HUES64 (cell line): ENCODE measurements around the gene CFL2.

ENCODE experiments used
- H3K27ac ChIP-seq: 2 replicates; pipeline ENCODE4 v1.7.0; 2013; ENCODE audit warnings: low read depth, low read length, inconsistent platforms
- H3K27me3 ChIP-seq: 2 replicates; pipeline ENCODE4 v1.6.1; 2013; ENCODE audit warnings: mild to moderate bottlenecking, low read length; ENCODE audit not compliant: insufficient read depth
- H3K36me3 ChIP-seq: 2 replicates; pipeline ENCODE4 v1.6.1; 2013; ENCODE audit warnings: mild to moderate bottlenecking, low read length; ENCODE audit not compliant: insufficient read depth
- H3K4me1 ChIP-seq: 2 replicates; pipeline ENCODE4 v1.6.1; 2013; ENCODE audit warnings: mild to moderate bottlenecking, low read length, moderate library complexity; ENCODE audit not compliant: insufficient read depth
- H3K4me3 ChIP-seq: 2 replicates; pipeline ENCODE4 v1.5.1; 2013; ENCODE audit warnings: mild to moderate bottlenecking, low read length, moderate library complexity
- H3K9ac ChIP-seq: 2 replicates; pipeline ENCODE4 v1.6.1; 2013; ENCODE audit warnings: mild to moderate bottlenecking, low read depth, low read length
- H3K9me3 ChIP-seq: 2 replicates; pipeline ENCODE4 v1.6.1; 2013; ENCODE audit warnings: low read depth, low read length; ENCODE audit not compliant: insufficient read depth
- WGBS: fragments of 150-250, 120-280 bp; methylation state at CpG from one replicate; pipeline ENCODE4 v1.1.7; 2013; ENCODE audit warnings: missing lambda C conversion rate; 5-methylcytosine and 5-hydroxymethylcytosine counted together

The CFL2 gene

DNA sequence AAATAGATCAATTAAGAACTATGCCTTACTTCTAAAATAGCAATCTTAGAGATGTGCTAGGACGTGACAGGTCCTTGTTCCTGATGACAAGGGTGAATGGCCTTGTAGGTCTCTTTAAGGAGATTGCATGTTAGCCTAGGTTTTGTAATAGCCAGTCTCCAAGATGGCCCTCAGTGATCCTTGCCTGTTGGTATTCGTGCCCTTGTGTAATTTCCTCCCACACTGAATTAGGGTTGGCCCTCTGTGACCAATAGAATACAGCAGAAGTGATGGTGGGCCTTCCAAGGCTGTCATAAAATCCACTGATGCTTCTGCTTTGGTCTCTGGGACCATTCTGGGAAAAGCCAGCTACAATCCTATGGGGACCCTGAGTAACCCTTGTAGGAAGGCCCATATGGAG, 46.3 kb downstream of the CFL2 start:
- Histone ChIP-seq H3K4me1 (no peaks in the 10 kb centered on the region), H3K9me3 (no peaks in the 10 kb centered on the region), H3K36me3 (no peaks in the 10 kb centered on the region), H3K27ac (no peak overlapping the region), H3K27me3 (no peaks in the 10 kb centered on the region), H3K4me3 (no peak overlapping the region), H3K9ac (no peak overlapping the region)
- WGBS: 88% methylated on average over 2 of the region's 2 CpGs

DNA sequence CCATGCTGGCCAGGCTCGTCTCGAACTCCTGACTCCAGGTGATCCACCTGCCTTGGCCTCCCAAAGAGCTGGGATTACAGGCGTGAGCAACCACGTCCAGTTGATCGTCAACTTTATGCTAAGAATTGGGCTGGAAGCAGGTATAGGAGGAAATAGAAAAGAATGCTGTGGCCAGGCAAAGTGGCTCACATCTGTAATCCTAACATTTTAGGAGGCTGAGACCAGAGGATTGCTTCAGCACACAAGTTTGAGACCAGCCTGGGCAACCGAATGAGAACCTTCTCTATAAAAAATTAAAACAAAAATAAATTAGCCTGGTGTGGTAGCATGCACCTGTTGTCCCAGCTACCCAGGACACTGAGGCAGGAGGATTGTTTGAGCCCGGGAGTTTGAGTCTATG, 47.4 kb downstream of the CFL2 start:
- Histone ChIP-seq H3K27me3 (no peaks in the 10 kb centered on the region), H3K4me3 (no peak overlapping the region), H3K9ac (no peak overlapping the region), H3K27ac (no peak overlapping the region), H3K4me1 (no peaks in the 10 kb centered on the region), H3K36me3 (no peaks in the 10 kb centered on the region), H3K9me3 (no peaks in the 10 kb centered on the region)
- 91% methylated on average over 6 of the region's 7 CpGs for WGBS

DNA sequence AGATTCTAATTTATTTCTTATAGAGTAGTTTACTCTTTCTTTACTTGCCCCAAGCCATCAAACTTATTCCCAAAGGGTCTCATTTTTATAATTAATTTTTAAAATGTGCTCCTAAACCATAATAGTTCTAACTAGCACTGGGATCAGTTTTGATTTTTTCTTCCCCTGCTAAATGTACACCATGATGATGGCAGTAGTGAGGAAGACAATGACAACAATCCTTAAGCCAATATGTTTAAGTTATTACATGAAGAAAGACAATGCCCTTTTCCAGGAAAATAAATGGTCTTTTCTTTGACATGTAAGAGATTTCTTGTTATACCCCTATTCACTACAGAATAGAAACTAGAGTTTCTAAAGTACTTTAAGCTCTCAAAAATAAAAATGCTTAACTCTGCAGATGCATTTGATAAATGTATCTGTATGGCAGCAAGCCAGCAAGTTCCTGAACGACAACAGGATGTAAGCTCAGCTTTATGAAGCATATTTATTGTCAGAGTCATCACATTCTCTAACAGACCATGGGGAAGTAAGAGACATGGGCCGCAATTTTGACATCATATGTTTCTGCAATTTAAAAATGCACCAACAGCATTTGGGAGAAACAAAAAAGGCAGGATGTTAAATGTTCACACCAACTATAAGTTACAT, 48.5 kb downstream of the CFL2 start:
- H3K4me3 ChIP-seq: no peak overlapping the region
- H3K27me3 ChIP-seq: no peaks in the 10 kb centered on the region
- no peak overlapping the region for H3K9ac ChIP-seq
- H3K4me1 ChIP-seq: no peaks in the 10 kb centered on the region
- no peaks in the 10 kb centered on the region for H3K9me3 ChIP-seq
- no peak overlapping the region for H3K27ac ChIP-seq
- no peaks in the 10 kb centered on the region for H3K36me3 ChIP-seq
- WGBS: 86% methylated on average over 2 of the region's 2 CpGs

DNA sequence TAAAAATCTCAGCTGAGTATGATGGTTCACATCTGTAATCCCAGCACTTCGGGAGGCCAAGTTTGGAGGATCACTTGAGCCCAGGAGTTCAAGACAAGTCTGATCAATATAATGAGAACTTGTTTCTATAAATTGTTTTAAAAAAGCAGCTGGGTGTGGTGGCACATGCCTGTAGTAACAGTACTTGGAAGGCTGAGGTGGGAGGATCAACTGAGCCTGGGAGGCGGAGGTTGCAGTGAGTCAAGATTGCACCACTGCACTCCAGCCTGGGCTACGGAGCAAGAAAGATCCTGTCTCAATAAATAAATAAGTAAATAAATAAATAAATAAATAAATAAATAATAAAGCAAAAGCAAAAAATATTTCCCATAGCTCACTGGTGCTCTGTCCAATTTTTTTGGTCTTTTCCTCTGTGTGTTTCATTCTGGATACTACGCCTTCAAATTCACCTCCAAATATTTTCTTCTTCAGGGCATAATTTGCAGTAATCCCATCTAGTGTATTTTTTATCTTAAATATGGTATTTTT, 51.8 kb downstream of the CFL2 start:
- no peak overlapping the region for H3K4me3 ChIP-seq
- H3K27me3 ChIP-seq: no peaks in the 10 kb centered on the region
- H3K27ac ChIP-seq: no peak overlapping the region
- H3K9me3 ChIP-seq: no peaks in the 10 kb centered on the region
- no peaks in the 10 kb centered on the region for H3K4me1 ChIP-seq
- no peak overlapping the region for H3K9ac ChIP-seq
- 91% methylated on average over 3 of the region's 4 CpGs for WGBS
- H3K36me3 ChIP-seq: no peaks in the 10 kb centered on the region

DNA sequence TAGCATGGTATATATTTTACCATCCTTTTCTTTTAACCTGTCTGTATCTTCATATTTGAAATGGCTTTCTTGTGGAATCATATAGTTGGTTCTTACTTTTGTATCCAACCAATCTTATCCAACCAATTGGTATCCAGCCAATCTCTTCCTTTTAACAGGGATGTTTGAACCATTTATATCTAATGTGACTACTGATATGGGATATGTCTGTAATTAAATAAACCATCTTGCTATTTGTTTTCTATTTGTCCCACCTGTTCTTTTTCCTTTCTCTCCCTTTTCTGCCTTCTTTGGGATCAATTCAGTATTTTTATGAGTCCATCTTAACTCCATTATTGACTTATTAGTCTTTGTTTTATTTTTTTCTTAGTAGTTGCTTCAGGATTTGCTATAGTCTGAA, 53.6 kb downstream of the CFL2 start:
- Histone ChIP-seq H3K27me3 (no peaks in the 10 kb centered on the region), H3K27ac (no peak overlapping the region), H3K4me1 (no peaks in the 10 kb centered on the region), H3K4me3 (no peak overlapping the region), H3K9me3 (no peaks in the 10 kb centered on the region), H3K9ac (no peak overlapping the region), H3K36me3 (no peaks in the 10 kb centered on the region)
